Measurements from ENCODE around the gene ADPRM. TPM values are rescaled to one million over a fixed set of nuclear protein-coding genes. Genes with fewer than 3 reads are reported as not detected.

Gene ADPRM
- total RNA-seq, 1 experiment from 2014 or later: 5.1 TPM

DNA sequence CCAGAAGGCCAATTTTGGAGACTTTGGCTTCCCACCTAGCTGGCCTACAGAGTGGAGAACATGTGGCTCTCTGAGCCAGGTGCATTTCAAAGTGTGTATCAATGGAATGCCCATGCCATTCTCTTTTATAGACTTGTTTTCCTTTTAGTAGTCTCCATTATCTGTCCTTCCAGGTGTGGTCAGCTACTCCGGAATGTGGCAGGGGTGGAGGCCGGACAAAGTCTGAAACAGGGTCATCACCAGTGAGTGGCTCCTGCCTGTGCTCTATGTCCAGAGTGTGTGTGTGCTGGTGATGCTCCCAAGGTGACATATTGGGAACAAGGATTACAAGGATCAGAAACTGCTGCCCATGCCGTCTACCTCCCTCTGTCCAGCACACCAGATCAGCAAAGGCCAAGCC, 36.3 kb downstream of the ADPRM start:
- peak; percentile 19 for DNase-seq
- Histone ChIP-seq H4K5ac (ENCODE audit: insufficient read length, low read depth, low read length) (no peak overlapping the region), H3K79me2 (ENCODE audit: insufficient read depth, low read length) (no peaks in the 10 kb centered on the region), H4K8ac (replicated peaks; ENCODE audit: insufficient read length, low read depth, low read length) (no peak overlapping the region), H3K18ac (ENCODE audit: insufficient read length, low read depth, low read length) (no peak overlapping the region), H3K23me2 (ENCODE audit: insufficient read length, low read depth, low read length, poor library complexity, severe bottlenecking) (no peaks in the 10 kb centered on the region), H3K56ac (ENCODE audit: insufficient read length, low read depth, low read length) (no peak overlapping the region), H3K79me1 (ENCODE audit: insufficient read depth, low read depth, low read length, poor library complexity, severe bottlenecking) (no peaks in the 10 kb centered on the region), H3K4me1 (ENCODE audit: insufficient read depth, low read length) (no peaks in the 10 kb centered on the region; the same call in 1 of the 2 replicates), H3K4me2 (ENCODE audit: insufficient read depth, insufficient read length, low read length) (no peak overlapping the region), H2BK15ac (ENCODE audit: low read depth, low read length) (no peak overlapping the region), H2AFZ (ENCODE audit: low read length) (no peak overlapping the region), H4K20me1 (ENCODE audit: control insufficient read depth, insufficient read depth, insufficient read length) (no peaks in the 10 kb centered on the region), H2BK120ac (ENCODE audit: low read depth, low read length, poor library complexity, severe bottlenecking) (no peak overlapping the region), H2BK12ac (ENCODE audit: insufficient read length, low read depth, low read length) (no peak overlapping the region), H3K9me3 (ENCODE audit: control insufficient read depth, low read depth, low read length) (no peaks in the 10 kb centered on the region), H2BK20ac (ENCODE audit: low read depth, low read length, poor library complexity, severe bottlenecking) (no peak overlapping the region), H3K27ac (ENCODE audit: insufficient read length, low read depth, low read length) (no peak overlapping the region), H3K23ac (ENCODE audit: insufficient read length, low read depth, low read length) (no peak overlapping the region), H3T11ph (ENCODE audit: low read length) (no peak overlapping the region), H2BK5ac (ENCODE audit: insufficient read length, low read length) (no peak overlapping the region), H3K9ac (ENCODE audit: extremely low read depth, insufficient read length, low read length) (no peak overlapping the region), H4K91ac (ENCODE audit: insufficient read length, low read depth, low read length) (no peak overlapping the region), H3K14ac (ENCODE audit: insufficient read depth, low read length) (no peak overlapping the region), H3K27me3 (ENCODE audit: insufficient read depth, low read length) (no peaks in the 10 kb centered on the region), H3K4ac (ENCODE audit: low read depth, low read length) (no peak overlapping the region), H2AK5ac (ENCODE audit: insufficient read length, low read length) (no peak overlapping the region)
- Mint-ChIP-seq H3K4me3 (no peak overlapping the region), H3K36me3 (ENCODE audit: insufficient read depth in 1 of 3, low read depth in 3 of 3) (peaks cover 0 to 4% (median 2%) of the 10 kb centered on the region in 3 experiments; a peak in 4 of 7 replicates), H3K27ac (no peak overlapping the region; a peak in 1 of 7 replicates), H3K27me3 (ENCODE audit: low read depth) (peaks cover 1% of the 10 kb centered on the region; the same call in 1 of the 2 replicates), H3K9me3 (peaks cover 0 to 2% of the 10 kb centered on the region in 2 experiments; a peak in 4 of 5 replicates), H3K4me1 (peaks cover 23 to 28% of the 10 kb centered on the region in 2 experiments)
- WGBS (ENCODE audit: extremely low coverage, insufficient read length, low lambda C conversion rate): no CpG with 5 or more reads among the region's 3 CpGs
- TF ChIP-seq, protein P1, sequence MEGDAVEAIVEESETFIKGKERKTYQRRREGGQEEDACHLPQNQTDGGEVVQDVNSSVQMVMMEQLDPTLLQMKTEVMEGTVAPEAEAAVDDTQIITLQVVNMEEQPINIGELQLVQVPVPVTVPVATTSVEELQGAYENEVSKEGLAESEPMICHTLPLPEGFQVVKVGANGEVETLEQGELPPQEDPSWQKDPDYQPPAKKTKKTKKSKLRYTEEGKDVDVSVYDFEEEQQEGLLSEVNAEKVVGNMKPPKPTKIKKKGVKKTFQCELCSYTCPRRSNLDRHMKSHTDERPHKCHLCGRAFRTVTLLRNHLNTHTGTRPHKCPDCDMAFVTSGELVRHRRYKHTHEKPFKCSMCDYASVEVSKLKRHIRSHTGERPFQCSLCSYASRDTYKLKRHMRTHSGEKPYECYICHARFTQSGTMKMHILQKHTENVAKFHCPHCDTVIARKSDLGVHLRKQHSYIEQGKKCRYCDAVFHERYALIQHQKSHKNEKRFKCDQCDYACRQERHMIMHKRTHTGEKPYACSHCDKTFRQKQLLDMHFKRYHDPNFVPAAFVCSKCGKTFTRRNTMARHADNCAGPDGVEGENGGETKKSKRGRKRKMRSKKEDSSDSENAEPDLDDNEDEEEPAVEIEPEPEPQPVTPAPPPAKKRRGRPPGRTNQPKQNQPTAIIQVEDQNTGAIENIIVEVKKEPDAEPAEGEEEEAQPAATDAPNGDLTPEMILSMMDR (conservative IDR thresholded peaks at IDR 0.05): no peak
